Amygdala (tissue), 56 donors: ENCODE measurements around the gene MCF2L.

Experiments used
- DNase-seq, 56 donors: peaks; one replicate each; lab custom pipeline; 2025; lab: John Stamatoyannopoulos, UW

The MCF2L gene

GRCh38 chr13:112994781-112995355, 25.9 kb downstream of the MCF2L start:
- no peak for DNase-seq

- DNase-seq, result no peak
Measured at GRCh38 chr13:112995395-112996191, 26.6 kb downstream of the MCF2L start.

- DNase-seq, result no peak
Measured at GRCh38 chr13:112996671-112997091, 27.7 kb downstream of the MCF2L start.

GRCh38 chr13:112997188-112998130, 28.4 kb downstream of the MCF2L start:
- no peak for DNase-seq

- no peak for DNase-seq
Measured at GRCh38 chr13:112998521-112999280, 29.7 kb downstream of the MCF2L start.

- peak in 1 of 56 donors; percentile 22 for DNase-seq
Measured at GRCh38 chr13:112999414-113000177, 30.6 kb downstream of the MCF2L start.

- no peak for DNase-seq
Measured at GRCh38 chr13:113000575-113000974, 31.6 kb downstream of the MCF2L start.

GRCh38 chr13:113001241-113002140, 32.5 kb downstream of the MCF2L start:
- peak in 50 of 56 donors; percentile 13 to 77 (median 57) for DNase-seq

- DNase-seq, result peak in 6 of 56 donors; percentile 29 to 40 (median 33)
Measured at GRCh38 chr13:113002206-113002912, 33.3 kb downstream of the MCF2L start.

GRCh38 chr13:113002913-113003290, 33.9 kb downstream of the MCF2L start:
- no peak for DNase-seq

GRCh38 chr13:113004126-113004525, 35.1 kb downstream of the MCF2L start:
- DNase-seq, result no peak

GRCh38 chr13:113005076-113005865, 36.3 kb downstream of the MCF2L start:
- DNase-seq, result no peak

- DNase-seq, result no peak
Measured at GRCh38 chr13:113005997-113006396, 37.0 kb downstream of the MCF2L start.

GRCh38 chr13:113006660-113007059, 37.6 kb downstream of the MCF2L start:
- DNase-seq, result no peak

GRCh38 chr13:113008851-113009250, 39.8 kb downstream of the MCF2L start:
- DNase-seq, result no peak

GRCh38 chr13:113009743-113010509, 40.9 kb downstream of the MCF2L start:
- DNase-seq, result peak in 2 of 56 donors; percentile 50 to 93
